Midbrain (tissue), 1 donor: Measurements from ENCODE around the gene TMEM234.

Source experiments
- DNase-seq: peaks from one replicate; lab custom pipeline; 2025; lab: John Stamatoyannopoulos, UW

The TMEM234 gene

GRCh38 chr1:32172621-32173245 is 49.4 kb downstream of the TMEM234 start:
- no peak for DNase-seq

- no peak for DNase-seq
Observed at GRCh38 chr1:32170991-32171390, 51.2 kb downstream of the TMEM234 start.
